ENCODE data around the gene WNK4. TPM values are rescaled to one million over a fixed set of nuclear protein-coding genes. Genes with fewer than 3 reads are reported as not detected.

WNK4 gene
- total and polyA plus RNA-seq, 11 donors = 1.2 TPM; not detected in 10

GRCh38 chr17:42833767-42834422, 53.5 kb downstream of the WNK4 start:
- H3K36me3 ChIP-seq = peaks cover 2 to 45% (median 41%) of the 10 kb centered on the region in 9 donors
- intact Hi-C loops (cut with DNase I) = no loop called here
- peaks cover 3 to 29% (median 17%) of the 10 kb centered on the region in 12 donors for H3K4me1 ChIP-seq
- no peaks in the 10 kb centered on the region for H3K9me3 ChIP-seq
- peak in 3 of 4 donors; percentile 4 to 14 (median 13) for ATAC-seq
- no peaks in the 10 kb centered on the region for H3K27me3 ChIP-seq
- peak overlapping the region; percentile 43 to 93 (median 88) for H3K27ac ChIP-seq
- TF ChIP-seq POLR2A (IDR thresholded peaks at IDR 0.05) = no peak
- TF ChIP-seq CTCF (IDR thresholded peaks at IDR 0.05) = no peak
- 5 to 13% (median 6%) methylated on average over 11 to 18 of the region's 18 CpGs for WGBS, 4 donors
- no peak for DNase-seq
- peak overlapping the region; percentile 66 to 100 (median 92) for H3K4me3 ChIP-seq

- Histone ChIP-seq H3K27ac (no peak overlapping the region), H3K4me1 (peaks cover 3 to 29% (median 17%) of the 10 kb centered on the region in 12 donors), H3K27me3 (no peaks in the 10 kb centered on the region), H3K36me3 (peaks cover 2 to 63% (median 59%) of the 10 kb centered on the region in 9 donors), H3K9me3 (no peaks in the 10 kb centered on the region), H3K4me3 (no peak overlapping the region)
- TF ChIP-seq POLR2A (IDR thresholded peaks at IDR 0.05) (no peak), CTCF (IDR thresholded peaks at IDR 0.05) (no peak)
- intact Hi-C loops (cut with DNase I) = no loop called here
- no peak for DNase-seq
- ATAC-seq = no peak
- 96 to 99% (median 97%) methylated on average over 6 of the region's 6 CpGs for WGBS, 4 donors
Observed at GRCh38 chr17:42835732-42836131, 55.3 kb downstream of the WNK4 start.

- TF ChIP-seq POLR2A (IDR thresholded peaks at IDR 0.05) (no peak), CTCF (IDR thresholded peaks at IDR 0.05) (no peak)
- intact Hi-C loops (cut with DNase I) = loop anchor here in 9 of 10 donors (2.0 to 5.0 kb wide), 3 partner anchors 87 to 95 kb away; no protein-coding TSS in a partner anchor
Observed at GRCh38 chr17:42841975-42842685, 61.7 kb downstream of the WNK4 start.

GRCh38 chr17:42843358-42843934, 63.0 kb downstream of the WNK4 start:
- H3K36me3 ChIP-seq = peaks cover under 1 to 74% (median 70%) of the 10 kb centered on the region in 9 donors
- no peaks in the 10 kb centered on the region for H3K27me3 ChIP-seq
- 31 to 41% (median 34%) methylated on average over 6 of the region's 6 CpGs for WGBS, 4 donors
- peaks cover 0 to 14% (median 1%) of the 10 kb centered on the region in 12 donors for H3K4me1 ChIP-seq
- no peak overlapping the region for H3K4me3 ChIP-seq
- intact Hi-C loops (cut with DNase I) = loop anchor here in 9 of 10 donors (1.0 to 5.0 kb wide), 4 partner anchors 85 to 94 kb away; no protein-coding TSS in a partner anchor
- no peaks in the 10 kb centered on the region for H3K9me3 ChIP-seq
- peak overlapping the region in 1 of 12 donors; percentile 35 for H3K27ac ChIP-seq
- peak; percentile 62 to 81 (median 72) for ATAC-seq
- TF ChIP-seq POLR2A (IDR thresholded peaks at IDR 0.05) = no peak
- peak; percentile 80 to 99 (median 92) for TF ChIP-seq CTCF (IDR thresholded peaks at IDR 0.05)
- peak in 2 of 5 donors; percentile 37 to 38 for DNase-seq

More at GRCh38 chr17:42841975-42842685, 61.7 kb downstream of the WNK4 start:
- Histone ChIP-seq H3K9me3 (no peaks in the 10 kb centered on the region), H3K27ac (no peak overlapping the region), H3K27me3 (no peaks in the 10 kb centered on the region), H3K36me3 (peaks cover 2 to 87% (median 83%) of the 10 kb centered on the region in 9 donors), H3K4me1 (peaks cover 0 to 14% (median 1%) of the 10 kb centered on the region in 12 donors), H3K4me3 (no peak overlapping the region)
- ATAC-seq = no peak
- WGBS, 4 donors = 71 to 76% (median 74%) methylated on average over 11 of the region's 11 CpGs
- DNase-seq = no peak

Measured in heart left ventricle (tissue), 16 donors.